Activated T-helper 17 cell treated with anti-CD3 and anti-CD28 coated beads, Interleukin-2, amount 50 U/mL, for 72 hours (primary cell): ENCODE measurements around the gene LOXHD1. TPM values are rescaled to one million over a fixed set of nuclear protein-coding genes. Genes with fewer than 3 reads are reported as not detected.

Experiments
- total RNA-seq, 2 donors: library from RNA; stranded (reverse); gene quantifications; one replicate each; pipeline ENCODE4 v1.2.3, GENCODE V29; 2022

LOXHD1 gene
- total RNA-seq, 2 donors from 2014 or later = not detected

Other genes starting within 250 kb of the LOXHD1 start
- under 1 TPM in 1 of 2 donors, not detected in 1; 0.19 TPM for gene ST8SIA5, start 99.8 kb upstream of the LOXHD1 start, total RNA-seq